Dedifferentiated amniotic fluid mesenchymal stem cell (primary cell): ENCODE measurements around the gene SMCO4.
"Not testable (repeated sequence)": the region's sequence is repeated elsewhere in the genome, so short reads cannot be mapped to it uniquely, and the experiment has no call there.

ENCODE experiments used
- DNase-seq: peaks from one replicate; pipeline ENCODE4 v3.0.0-alpha.2; 2016; ENCODE audit errors: extremely low spot score

SMCO4 gene

DNA sequence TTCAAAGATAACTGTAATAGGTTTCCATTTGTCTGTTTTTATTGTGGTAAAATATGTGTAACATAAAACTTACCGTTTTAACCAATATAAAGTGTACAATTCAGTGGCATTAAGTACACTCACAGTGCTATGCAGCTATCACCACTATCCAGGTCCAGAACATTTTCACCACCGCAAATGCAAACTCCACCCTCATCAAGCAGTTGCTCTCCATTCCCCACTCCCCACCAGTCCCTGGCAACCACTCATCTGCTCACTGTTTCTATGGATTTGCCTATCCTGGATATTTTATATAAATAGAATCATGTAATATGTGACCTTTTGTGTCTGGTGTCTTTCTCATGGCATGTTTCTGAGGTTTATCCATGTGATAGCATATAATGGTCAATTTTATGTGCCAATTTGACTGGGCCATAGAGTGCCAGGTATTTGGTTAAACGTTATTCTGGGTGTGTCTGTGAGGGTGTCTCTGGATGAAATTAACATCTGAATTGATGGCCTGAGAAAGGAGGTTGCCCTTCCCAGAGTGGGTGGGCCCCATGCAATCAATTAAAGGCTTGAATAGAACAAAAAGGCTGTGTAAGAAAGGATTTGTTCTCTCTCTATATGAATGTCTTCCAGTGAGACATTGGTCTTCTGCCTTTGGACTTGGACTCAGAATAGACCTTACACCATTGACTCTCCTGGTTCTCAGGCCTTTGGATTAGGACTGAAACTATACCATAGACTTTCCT, 17.2 kb upstream of the SMCO4 start:
- no peak for DNase-seq

GRCh38 chr11:93559681-93560080, 16.5 kb upstream of the SMCO4 start:
- DNase-seq, result no peak

- no peak for DNase-seq
These were observed 9.7 kb upstream of the SMCO4 start for GRCh38 chr11:93552874-93553273.

DNA sequence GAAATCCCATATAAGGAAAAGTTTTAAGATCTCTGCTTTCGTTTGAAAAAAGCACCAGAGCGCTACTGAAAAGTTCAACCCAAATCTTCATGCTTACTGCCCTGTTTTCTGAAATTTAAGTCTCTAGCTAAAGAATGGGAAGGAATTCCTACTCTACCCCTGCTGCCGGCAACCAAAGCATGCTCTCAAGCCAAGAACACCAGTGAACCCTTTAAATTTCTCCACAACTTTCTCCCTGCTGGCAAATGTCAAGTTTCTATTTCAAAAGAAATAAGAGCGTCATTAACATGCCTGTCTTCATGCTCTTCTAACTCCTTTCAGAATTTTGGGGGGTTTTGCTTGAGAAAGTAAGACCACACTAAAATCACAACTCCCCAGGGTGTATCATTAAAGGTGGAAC, 6.8 kb upstream of the SMCO4 start:
- DNase-seq, result no peak

DNA sequence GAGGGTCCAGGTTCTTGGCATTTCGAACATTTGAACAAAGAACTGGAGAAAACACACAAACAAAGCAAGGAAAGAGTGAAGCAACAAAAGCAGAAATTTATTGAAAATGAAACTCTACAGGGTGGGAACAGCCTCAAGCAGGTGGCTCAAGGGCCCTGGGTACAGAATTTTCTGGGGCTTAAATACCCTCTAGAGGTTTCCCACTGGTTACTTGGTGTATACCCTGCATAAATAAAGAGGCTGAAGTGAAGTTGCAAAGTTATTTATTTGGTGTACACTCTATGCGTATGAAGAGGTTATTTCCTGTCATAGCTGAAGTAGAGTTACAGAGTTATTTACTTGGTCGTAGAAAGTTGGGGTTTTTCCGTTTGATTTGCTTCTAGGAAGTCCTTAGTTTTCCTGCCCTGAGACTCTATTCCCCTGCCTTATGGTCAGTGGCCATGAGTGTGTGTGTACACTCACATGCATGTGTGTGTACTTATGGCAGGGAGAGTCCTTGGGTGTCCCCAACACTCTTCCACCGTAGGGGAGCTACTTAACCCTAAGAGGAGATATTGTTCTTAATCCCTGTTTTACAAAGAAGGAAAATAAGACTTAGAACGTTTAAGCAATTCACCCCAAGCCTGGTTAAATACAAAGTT, 5.6 kb upstream of the SMCO4 start:
- no peak for DNase-seq

DNA sequence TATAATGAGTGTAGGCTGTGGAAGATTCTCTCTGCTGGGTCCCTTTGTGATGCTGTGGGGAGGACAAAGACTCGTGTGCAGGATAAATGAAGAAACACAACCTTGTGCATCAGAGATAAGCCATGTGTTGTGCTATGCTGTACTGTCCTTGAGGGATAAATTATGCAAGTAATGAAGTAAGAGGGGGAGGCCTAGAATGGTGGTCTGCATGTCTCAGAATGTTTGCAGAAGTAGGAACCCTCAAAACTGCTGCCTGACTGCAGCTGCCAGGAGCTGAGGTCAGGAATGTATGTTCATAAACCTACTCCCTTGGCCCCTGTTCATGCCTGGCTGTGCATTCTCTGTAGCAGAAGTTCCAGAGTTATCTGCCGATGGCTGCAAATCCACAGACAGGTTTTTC, 4.6 kb upstream of the SMCO4 start:
- no peak for DNase-seq

- DNase-seq, result no peak
These were observed 3.8 kb upstream of the SMCO4 start for GRCh38 chr11:93547028-93547427.

DNA sequence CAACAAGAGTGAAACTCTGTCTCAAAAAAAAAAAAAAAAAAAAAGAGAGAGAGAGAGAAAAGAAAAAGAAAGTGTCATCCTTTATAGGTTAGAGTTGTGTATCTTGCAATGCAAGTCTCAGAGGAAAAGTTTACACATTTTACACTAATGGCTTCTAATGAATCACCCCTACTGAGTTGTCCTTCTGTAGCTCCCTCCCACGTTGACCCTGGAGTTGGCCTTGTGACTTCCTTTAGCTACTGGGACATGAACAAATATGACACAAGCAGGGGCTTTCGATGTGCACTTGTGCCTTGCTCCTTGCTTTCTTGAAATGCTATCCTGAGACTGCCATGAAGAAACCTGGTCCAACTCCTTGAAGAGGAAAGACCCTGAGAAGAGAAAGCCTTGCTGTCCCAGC, 2.4 kb upstream of the SMCO4 start:
- no peak for DNase-seq

GRCh38 chr11:93542811-93543229, 371 bp downstream of the SMCO4 start:
- no peak for DNase-seq

GRCh38 chr11:93541884-93542810, 1.0 kb downstream of the SMCO4 start:
- DNase-seq, result no peak

- DNase-seq, result no peak
These were observed 2.2 kb downstream of the SMCO4 start for GRCh38 chr11:93540896-93541553.

DNA sequence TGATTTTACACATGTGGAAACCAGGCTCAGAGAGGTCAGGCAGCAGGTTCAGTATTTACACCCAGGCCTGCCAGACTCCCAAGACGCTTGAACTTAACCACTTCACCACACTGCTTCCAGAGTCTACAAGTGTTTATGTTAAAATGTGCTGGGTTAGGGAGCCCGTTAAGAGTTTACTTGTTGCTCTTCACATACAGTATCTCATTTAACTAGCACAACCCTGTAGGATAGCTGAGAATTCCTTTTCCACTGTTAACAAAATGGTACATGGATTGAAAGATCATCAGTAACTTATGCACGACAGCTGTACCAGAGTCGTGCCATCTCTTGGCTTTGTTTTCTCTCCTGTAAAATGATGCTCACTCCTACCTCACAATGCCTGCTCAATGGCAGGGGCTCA, 2.9 kb downstream of the SMCO4 start:
- no peak for DNase-seq

DNA sequence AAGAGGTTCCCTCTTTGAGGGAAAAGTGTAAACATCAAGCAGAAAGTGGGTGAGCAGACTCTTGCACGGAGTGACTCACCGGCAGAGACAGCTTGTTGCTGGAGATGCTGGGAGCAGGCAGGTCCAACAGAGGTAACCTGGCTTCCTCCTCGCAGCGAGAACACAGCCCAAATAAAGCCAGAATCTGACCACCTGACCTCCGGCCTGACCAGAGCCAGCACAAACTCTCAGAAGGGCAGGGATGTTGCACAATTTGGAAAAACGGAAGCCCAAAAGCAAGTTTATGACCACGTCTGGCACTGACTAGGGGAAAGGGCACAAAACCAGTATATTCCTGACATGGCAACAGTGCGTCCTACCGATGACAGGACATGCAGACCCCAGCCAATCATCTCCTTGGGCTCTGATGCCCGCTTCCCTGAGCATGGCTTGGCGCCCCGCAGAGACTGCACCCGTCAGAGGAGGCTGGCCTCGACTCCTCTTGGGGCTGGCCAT, 5.4 kb downstream of the SMCO4 start:
- no peak for DNase-seq

DNA sequence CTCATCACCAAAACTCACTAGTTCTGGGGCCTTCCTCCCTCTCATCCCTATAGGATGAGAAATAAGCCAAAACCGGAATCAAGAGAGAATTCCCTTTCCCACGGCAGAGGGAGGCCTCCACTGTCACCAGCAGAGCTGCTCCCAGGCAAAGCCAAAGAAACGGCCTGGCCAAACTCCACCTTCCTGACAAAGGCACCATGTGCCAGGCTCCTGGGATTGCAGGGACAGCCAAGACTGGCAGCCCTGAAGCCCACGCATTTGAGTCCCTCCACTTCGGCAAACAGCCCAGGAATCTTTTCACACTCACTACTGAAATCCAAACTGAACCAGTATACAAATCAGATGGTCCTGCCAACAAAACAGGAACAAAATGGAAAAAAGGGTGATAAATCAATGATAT, 6.1 kb downstream of the SMCO4 start:
- DNase-seq, result no peak

DNA sequence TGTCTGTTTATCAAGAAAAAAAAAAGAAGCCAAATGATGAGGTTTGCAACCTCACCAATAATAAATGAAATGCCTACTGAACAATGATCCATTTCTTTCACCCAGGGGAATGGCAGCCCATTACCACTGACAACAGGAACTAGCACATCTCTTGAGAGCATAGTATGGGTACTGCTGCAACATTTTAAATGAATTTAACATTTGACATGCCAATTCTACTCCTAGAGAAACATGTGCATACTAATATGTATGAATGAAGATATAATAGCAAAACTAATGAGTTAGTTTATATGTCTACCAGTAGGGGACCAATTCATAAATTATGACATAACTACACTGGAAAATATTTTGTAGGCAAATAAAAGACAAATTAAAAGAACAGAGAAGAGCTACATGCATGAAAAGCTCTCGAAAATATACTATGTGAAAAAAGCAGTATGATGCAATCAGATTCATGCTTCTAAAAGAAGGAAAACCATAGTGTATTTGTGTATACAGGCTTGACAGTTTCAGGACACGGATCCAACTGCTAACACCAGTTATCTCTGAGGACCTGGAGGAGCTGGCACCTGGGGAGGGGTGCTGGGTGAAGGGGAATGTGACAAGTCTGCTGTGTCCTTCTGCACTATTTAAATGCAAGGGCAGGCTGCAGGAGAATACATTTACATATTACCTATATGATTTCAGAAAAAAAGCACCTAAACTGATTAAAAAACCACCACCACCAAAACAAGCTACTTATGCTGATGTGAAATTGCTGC, 6.9 kb downstream of the SMCO4 start:
- DNase-seq, result no peak

DNA sequence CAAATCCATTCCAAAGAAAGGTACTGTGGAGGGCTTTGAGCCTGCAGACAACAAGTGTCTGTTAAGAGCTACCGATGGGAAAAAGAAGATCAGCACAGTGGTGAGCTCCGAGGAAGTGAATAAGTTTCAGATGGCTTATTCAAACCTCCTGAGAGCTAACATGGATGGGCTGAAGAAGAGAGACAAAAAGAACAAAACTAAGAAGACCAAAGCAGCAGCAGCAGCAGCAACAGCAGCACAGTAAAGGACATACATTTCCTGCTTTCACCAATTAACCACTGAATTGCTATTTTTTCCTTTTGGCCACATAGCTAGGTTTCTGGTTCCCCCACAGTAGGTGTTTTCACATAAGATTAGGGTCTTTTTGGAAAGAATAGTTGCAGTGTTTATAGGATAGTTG, 7.6 kb downstream of the SMCO4 start:
- DNase-seq, result not testable (repeated sequence)

GRCh38 chr11:93532806-93533205, 10.4 kb downstream of the SMCO4 start:
- DNase-seq, result no peak

GRCh38 chr11:93532281-93532789, 10.9 kb downstream of the SMCO4 start:
- DNase-seq, result no peak

GRCh38 chr11:93530468-93530826, 12.7 kb downstream of the SMCO4 start:
- DNase-seq, result no peak

DNA sequence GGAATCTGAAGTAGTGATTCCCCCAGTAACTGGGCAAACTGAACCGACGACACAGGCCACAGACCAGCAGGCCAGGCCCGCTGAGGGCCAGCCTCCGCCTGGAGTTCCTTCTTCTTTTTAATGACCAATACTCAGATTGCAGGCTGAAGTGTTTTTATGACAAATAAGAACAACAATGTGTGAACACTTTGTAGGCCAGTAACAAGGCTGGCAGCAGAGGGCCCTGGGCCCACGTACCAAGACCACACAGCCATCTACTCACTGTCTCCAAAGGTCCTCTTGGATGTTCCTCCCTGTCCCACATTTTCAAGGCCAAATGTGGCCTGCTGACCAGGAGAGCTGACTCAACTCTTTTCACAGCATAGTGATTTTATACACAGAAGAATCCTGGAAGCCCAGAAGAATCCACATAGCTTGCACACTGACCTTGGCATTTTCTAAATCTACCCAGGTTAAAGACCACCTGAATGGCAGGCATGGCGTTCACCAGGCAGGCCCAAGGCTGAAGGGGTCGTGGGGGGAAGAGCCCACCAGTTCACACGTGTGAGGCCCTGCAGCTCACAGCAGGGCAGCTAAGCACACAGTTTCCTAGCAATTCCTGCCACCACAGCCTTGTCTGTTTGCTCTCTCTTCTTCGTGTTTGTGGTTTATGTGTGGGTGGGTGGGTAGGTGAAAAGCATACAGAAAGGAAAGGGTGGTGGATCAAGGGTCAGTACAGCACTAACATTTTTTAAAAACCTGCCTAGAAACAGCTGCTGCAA, 13.3 kb downstream of the SMCO4 start:
- no peak for DNase-seq
